ENCODE results near the gene SWI5.

The SWI5 gene

GRCh38 chr9:128252317-128253139, 23.5 kb upstream of the SWI5 start:
- DNase-seq: no peak

GRCh38 chr9:128253140-128253990, 22.7 kb upstream of the SWI5 start:
- DNase-seq: no peak

GRCh38 chr9:128253991-128254346, 22.1 kb upstream of the SWI5 start:
- no peak for DNase-seq

GRCh38 chr9:128254362-128254761, 21.7 kb upstream of the SWI5 start:
- no peak for DNase-seq

DNA sequence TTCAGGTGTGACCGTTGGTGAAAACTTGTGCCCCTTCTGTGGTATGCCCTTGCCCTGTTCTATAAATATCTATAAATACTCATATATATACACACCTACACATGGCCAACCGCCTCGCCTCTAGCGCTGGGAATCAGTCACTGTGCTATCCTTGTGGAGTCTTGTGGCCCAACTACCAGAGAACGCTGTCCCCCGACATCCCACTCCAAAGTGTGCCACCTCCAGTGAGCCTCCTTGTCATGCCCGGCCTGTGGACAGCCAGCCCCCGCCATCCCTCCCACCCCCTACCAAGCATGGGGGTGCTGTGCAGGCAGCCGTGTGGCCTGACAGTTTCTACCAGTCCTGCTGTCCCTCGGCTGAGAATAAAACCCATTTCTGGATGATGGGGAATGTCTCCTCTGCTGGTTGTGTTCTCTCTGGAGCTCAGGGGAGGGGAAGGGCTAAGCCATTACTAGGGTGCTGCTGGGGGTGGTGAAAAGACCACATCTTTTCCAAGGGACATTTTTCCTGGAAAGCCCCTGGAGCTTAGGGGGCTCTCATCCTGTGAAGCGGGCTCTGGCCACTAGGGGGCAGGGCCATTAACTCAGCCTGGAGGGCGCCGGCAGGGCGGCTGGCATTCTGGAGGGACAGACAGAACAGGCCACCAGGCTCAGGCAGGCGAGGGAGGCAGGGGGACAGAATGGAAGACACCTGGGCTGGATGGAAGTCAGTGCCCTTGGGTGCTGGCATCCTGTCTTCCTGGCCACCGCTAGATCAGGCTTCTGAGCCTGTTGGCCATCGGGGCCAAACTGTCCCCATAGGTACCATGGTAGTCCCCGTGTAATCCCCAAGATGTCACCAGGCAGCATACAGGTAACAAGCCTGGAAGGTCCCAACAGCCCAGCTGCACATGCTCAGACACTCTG, 21.0 kb upstream of the SWI5 start:
- DNase-seq: peak; percentile 57

DNA sequence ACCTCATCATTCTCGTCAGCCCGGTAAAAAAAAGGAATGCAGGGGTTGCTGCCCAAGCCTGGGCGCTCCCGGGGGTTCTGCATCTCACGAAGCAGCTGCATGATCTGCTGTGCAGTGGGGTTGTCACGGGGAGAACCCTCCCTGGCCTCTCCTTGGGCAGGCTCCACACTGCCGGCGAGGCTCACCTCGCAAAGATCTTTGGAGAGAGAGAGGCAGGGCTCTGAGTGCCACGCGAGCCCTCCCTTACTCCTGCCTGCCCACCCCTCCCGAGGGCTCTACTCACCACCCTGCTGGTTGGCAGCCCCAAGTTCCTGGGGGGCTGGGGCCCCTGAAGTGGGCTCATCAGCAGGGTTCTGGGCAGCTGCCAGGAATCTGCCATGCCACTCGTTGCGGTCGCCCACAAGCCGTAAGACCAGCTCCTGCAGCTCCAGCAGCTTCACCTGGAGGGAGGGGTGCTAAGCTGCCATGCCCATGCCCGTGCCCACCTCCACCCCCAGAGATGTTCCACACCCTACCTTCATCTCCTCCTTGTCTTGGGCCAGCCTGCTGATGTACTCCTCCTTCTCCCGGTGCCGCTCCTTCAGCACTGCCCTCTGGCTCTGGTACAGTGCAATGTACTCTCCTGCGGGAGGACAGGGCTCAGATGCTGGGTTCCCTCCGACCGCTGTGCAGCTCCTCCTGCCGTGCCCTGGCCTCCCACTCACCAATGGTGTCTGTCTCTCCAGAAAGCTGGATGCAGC, 18.8 kb upstream of the SWI5 start:
- DNase-seq: no peak

- DNase-seq: no peak
Measured at GRCh38 chr9:128257907-128258306, 18.2 kb upstream of the SWI5 start.

GRCh38 chr9:128258326-128258725, 17.8 kb upstream of the SWI5 start:
- no peak for DNase-seq

- DNase-seq: no peak
Measured at GRCh38 chr9:128259156-128259555, 16.9 kb upstream of the SWI5 start.

DNA sequence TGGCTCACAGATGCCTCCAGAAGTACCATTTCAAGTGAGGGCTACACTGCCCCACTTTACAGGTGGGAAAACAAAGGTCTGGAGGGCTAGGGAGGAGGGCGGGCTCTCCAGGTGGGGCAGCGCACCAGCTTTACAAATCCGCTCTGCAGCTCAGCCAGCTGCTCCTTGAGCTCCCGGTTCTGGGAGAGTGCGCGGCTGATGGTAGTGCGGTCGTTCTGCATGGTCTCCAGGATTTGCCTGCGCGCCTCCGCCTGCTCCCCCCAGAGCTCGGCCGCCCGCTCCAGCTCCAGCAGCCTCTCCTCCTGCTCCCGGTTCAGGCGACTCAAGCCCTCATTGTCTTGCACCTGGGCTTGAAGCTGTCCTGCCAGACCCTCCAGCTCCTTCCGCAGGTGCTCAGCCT, 15.7 kb upstream of the SWI5 start:
- no peak for DNase-seq

- DNase-seq: no peak
Measured at GRCh38 chr9:128262687-128263086, 13.4 kb upstream of the SWI5 start.

- no peak for DNase-seq
Measured at GRCh38 chr9:128265348-128265847, 10.7 kb upstream of the SWI5 start.

DNA sequence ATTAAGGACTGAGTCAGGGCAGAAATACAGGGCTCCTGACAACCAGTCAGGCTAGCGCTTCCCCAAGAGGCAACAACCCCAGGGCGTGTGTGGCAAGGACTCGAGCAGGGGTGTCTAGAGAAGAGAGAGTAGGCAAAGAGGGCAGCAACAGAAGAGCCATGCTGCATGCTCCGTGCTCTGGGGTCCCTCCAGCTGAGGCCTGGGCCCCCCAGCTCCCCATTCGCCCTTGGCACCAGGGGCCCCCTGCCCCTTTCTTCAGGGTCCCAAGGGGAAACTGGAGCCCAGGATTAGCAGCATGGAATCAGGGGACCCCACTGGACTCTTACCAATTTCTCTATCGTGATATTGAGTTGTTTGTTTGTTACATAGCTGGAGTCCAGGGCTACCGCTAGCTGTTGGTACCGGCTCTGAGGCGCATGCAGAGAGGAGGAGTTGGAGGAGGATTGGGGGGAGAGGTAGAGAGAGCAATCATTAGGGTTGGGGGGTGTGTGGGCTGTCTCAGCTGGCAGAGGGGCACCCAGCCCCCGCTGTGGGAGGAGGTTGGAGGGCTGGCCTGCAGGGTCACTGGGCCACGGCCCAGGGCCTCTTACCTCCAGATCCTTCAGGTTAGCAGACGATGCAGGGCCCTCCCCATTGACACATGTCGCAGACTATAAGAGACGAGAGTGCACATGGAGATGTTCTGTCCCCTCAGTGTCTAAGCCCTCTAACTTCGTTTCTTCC, 9.0 kb upstream of the SWI5 start:
- no peak for DNase-seq

DNA sequence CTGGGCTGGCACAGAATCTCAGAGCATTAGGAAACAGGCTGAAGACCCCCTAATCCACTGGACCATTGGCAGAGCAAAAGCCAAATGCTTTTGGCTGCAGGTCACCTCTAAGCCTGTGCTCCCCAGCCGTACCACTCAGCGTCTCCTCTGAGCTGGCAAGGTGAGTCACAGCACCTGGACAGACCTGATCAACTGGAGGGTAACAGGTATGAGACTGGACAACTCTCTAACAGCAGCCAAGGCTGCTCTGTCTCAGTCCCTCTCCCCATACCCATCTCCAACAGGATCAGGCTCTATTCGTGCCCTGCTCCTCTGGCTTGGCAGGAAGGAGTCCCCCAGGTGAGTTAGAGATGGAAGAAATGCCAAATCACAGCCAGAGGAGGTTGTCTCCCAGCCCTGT, 5.0 kb upstream of the SWI5 start:
- no peak for DNase-seq

- DNase-seq: no peak
Measured at GRCh38 chr9:128271512-128271911, 4.6 kb upstream of the SWI5 start.

- DNase-seq: no peak
Measured at GRCh38 chr9:128274245-128274644, 1.8 kb upstream of the SWI5 start.

GRCh38 chr9:128275198-128276007, 673 bp upstream of the SWI5 start, which contains the start of gene GOLGA2:
TSS of gene GOLGA2 (minus strand) at chr9:128276007. CDS start at chr9:128275976, 31 bp downstream.
- no peak for DNase-seq

- DNase-seq: no peak
Measured at GRCh38 chr9:128276574-128277270, 646 bp downstream of the SWI5 start.

Measured in activated naive CD4-positive, alpha-beta T cell treated with Interleukin-2 at 50 U/mL for 16 hours (primary cell).